HepG2 (cell line): ENCODE measurements around the gene KIN. TPM values are rescaled to one million over a fixed set of nuclear protein-coding genes. Genes with fewer than 3 reads are reported as not detected.

ENCODE experiments used
- ARNT2 ChIP-seq: sonication (generic); formaldehyde crosslinking; IDR thresholded peaks from 2 replicates; pipeline ENCODE4 v1.8.0; 2022; ENCODE audit warnings: mild to moderate bottlenecking, low read depth, missing genetic modification reagents, moderate library complexity
- CHCHD3 ChIP-seq: sonication (generic); formaldehyde crosslinking; IDR thresholded peaks from 2 replicates; pipeline ENCODE4 v1.8.0; 2022; ENCODE audit warnings: mild to moderate bottlenecking, missing genetic modification reagents, moderate library complexity
- FIP1L1 ChIP-seq: fragments of 200-400 bp; formaldehyde crosslinking; IDR thresholded peaks from 2 replicates; pipeline ENCODE4 v1.6.1; 2018; ENCODE audit warnings: low read depth, mild to moderate bottlenecking, low read length, moderate library complexity, borderline replicate concordance; ENCODE audit not compliant: insufficient read depth
- FOSL2 ChIP-seq: sonication (generic); formaldehyde crosslinking; IDR thresholded peaks from 2 replicates; pipeline ENCODE4 v1.4.0; 2020; ENCODE audit warnings: missing genetic modification reagents
- HNRNPL ChIP-seq: fragments of 200-400 bp; formaldehyde crosslinking; IDR thresholded peaks from 2 replicates; pipeline ENCODE4 v1.6.1; 2017; ENCODE audit warnings: mild to moderate bottlenecking, low read depth, low read length
- IRX3 ChIP-seq: sonication (generic); formaldehyde crosslinking; IDR thresholded peaks from 2 replicates; pipeline ENCODE4 v1.8.1; 2023; ENCODE audit warnings: mild to moderate bottlenecking, low read depth, missing genetic modification reagents, borderline replicate concordance
- POLR2A ChIP-seq, 2 experiments: IDR thresholded peaks; 2 replicates each; pipeline ENCODE4 v1.6.1; 2011; ENCODE audit warnings: low read depth in 2 of 2, low read length in 2 of 2, mild to moderate bottlenecking in 1 of 2, moderate library complexity in 1 of 2; ENCODE audit not compliant: insufficient read depth in 1 of 2
- PPARG ChIP-seq: conservative IDR thresholded peaks from 2 replicates; pipeline ENCODE4 v1.6.1; 2016; ENCODE audit warnings: missing biosample characterization, missing genetic modification reagents
- RBM22 ChIP-seq: fragments of 200-400 bp; formaldehyde crosslinking; optimal IDR thresholded peaks from 2 replicates; pipeline ENCODE3; 2017; ENCODE audit warnings: mild to moderate bottlenecking, low read length, moderate library complexity
- SIX4 ChIP-seq: sonication (generic); formaldehyde crosslinking; IDR thresholded peaks from 2 replicates; pipeline ENCODE4 v1.4.0; 2020; ENCODE audit warnings: missing genetic modification reagents
- ZNF484 ChIP-seq: sonication (generic); formaldehyde crosslinking; IDR thresholded peaks from 2 replicates; pipeline ENCODE4 v1.5.1; 2020; ENCODE audit warnings: mild to moderate bottlenecking, low read depth, missing genetic modification reagents, borderline replicate concordance
- polyA plus RNA-seq, 8 experiments: library from polyadenylated mRNA; depleted of rRNA in 3 of 8; stranded (reverse) in 7 of 8; unstranded in 1 of 8; fragments of >200 nt; fragmentation: Illumina TruSeq in 4 of 8; extraction: Trizol in 4 of 8; gene quantifications; 2 replicates each; pipeline versions ENCODE4 v1.2.1 to v1.2.3, GENCODE V29; 2011 to 2016; ENCODE audit warnings: low read depth in 4 of 8, missing spikeins in 1 of 8, mixed read lengths in 1 of 8; ENCODE audit not compliant: insufficient read depth in 1 of 8
- total RNA-seq, 5 experiments: library from RNA; depleted of rRNA; stranded (reverse); fragments of >200 nt; fragmentation: Illumina TruSeq; extraction: Trizol; gene quantifications; 2 replicates each; pipeline ENCODE4 v1.2.3, GENCODE V29; 2016; ENCODE audit warnings: low read depth in 1 of 5
- TF ChIP-seq, protein P1 (sequence below): sonication (generic); formaldehyde crosslinking; IDR thresholded peaks from 2 replicates; pipeline ENCODE4 v1.8.1; 2023; ENCODE audit warnings: missing genetic modification reagents, mild to moderate bottlenecking, borderline replicate concordance
- TF ChIP-seq, protein P2 (sequence below), 2 experiments: sonication (generic) in 1 of 2; formaldehyde crosslinking in 1 of 2; IDR thresholded peaks; 2 replicates each; pipeline versions ENCODE4 v1.4.0 to v1.6.1; 2018 to 2020; ENCODE audit warnings: missing genetic modification reagents in 2 of 2, borderline replicate concordance in 1 of 2, low read depth in 1 of 2, mild to moderate bottlenecking in 1 of 2, missing biosample characterization in 1 of 2
- TF ChIP-seq, protein P3 (sequence below): sonication (generic); formaldehyde crosslinking; IDR thresholded peaks from 2 replicates; pipeline ENCODE4 v1.8.0; 2023; ENCODE audit warnings: mild to moderate bottlenecking, missing genetic modification reagents

Gene KIN
- total and polyA plus RNA-seq, 2 of the 13 experiments (the other 11 are each of a cell fraction or from before 2014, with no cell fraction given) = 4.9 to 23.2 TPM

DNA sequence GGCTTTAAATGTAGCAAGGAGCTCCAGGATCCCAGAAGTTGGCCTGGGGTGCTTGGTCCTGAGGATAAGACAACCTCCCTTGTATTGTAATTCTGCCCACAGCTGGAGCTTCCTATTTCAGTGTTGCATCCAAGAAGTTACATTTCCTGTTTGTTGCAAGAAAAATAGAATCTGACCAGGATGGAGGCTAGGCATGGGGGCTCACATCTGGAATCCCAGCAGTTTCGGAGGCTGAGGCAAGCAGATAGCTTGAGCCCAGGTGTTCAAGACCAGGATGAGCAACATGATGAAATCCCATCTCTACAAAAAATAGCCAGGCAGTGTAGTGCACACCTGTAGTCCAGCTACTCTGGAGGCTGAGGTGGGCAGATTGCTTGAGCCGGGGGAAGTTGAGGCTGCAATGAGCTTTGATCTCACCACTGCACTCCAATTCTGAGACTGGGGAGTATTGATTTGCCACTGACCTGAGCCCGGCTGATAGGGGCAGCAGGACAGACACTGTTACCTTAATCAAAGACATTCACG lies 85.4 kb downstream of the KIN start (continued):
- TF ChIP-seq CHCHD3 (CRISPR knock-in tag) = no peak
- TF ChIP-seq SIX4 = no peak
- TF ChIP-seq POLR2A (IDR thresholded peaks at IDR 0.05; ENCODE audit: insufficient read depth in 1 of 2, low read depth in 2 of 2, low read length in 2 of 2) = 0 out of 4 replicates have a peak, but pooled peaks have one; percentile 22 to 37
- no peak for TF ChIP-seq PPARG
- 0 out of 2 replicates have a peak, but pooled peaks have one; percentile 17 for TF ChIP-seq FOSL2 (CRISPR knock-in tag)
- TF ChIP-seq ZNF484 = no peak
- 0 out of 2 replicates have a peak, but pooled peaks have one; percentile 32 for TF ChIP-seq ARNT2 (CRISPR knock-in tag)
- TF ChIP-seq RBM22 = peak; percentile 57
- 0 out of 2 replicates have a peak, but pooled peaks have one; percentile 24 for TF ChIP-seq HNRNPL
- no peak for TF ChIP-seq IRX3 (CRISPR knock-in tag)
- TF ChIP-seq, protein P1, sequence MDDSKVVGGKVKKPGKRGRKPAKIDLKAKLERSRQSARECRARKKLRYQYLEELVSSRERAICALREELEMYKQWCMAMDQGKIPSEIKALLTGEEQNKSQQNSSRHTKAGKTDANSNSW (CRISPR knock-in tag) = no peak
- TF ChIP-seq, protein P2, sequence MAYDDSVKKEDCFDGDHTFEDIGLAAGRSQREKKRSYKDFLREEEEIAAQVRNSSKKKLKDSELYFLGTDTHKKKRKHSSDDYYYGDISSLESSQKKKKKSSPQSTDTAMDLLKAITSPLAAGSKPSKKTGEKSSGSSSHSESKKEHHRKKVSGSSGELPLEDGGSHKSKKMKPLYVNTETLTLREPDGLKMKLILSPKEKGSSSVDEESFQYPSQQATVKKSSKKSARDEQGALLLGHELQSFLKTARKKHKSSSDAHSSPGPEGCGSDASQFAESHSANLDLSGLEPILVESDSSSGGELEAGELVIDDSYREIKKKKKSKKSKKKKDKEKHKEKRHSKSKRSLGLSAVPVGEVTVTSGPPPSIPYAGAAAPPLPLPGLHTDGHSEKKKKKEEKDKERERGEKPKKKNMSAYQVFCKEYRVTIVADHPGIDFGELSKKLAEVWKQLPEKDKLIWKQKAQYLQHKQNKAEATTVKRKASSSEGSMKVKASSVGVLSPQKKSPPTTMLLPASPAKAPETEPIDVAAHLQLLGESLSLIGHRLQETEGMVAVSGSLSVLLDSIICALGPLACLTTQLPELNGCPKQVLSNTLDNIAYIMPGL (CRISPR knock-in tag; IDR thresholded peaks at IDR 0.05; ENCODE audit: borderline replicate concordance in 1 of 2, low read depth in 1 of 2) = no peak
- TF ChIP-seq, protein P3, sequence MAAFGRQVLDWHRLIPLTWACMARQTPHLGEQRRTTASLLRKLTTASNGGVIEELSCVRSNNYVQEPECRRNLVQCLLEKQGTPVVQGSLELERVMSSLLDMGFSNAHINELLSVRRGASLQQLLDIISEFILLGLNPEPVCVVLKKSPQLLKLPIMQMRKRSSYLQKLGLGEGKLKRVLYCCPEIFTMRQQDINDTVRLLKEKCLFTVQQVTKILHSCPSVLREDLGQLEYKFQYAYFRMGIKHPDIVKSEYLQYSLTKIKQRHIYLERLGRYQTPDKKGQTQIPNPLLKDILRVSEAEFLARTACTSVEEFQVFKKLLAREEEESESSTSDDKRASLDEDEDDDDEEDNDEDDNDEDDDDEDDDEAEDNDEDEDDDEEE (CRISPR knock-in tag) = 0 out of 2 replicates have a peak, but pooled peaks have one; percentile 20
- TF ChIP-seq FIP1L1 = no peak
